ENCODE measurements around the gene PHACTR1. TPM values are rescaled to one million over a fixed set of nuclear protein-coding genes. Genes with fewer than 3 reads are reported as not detected.

The PHACTR1 gene
- total RNA-seq, 2 experiments from 2014 or later = 0.47 to 0.61 TPM

GRCh38 chr6:13274707-13275434 lies 558.3 kb downstream of the PHACTR1 start:
- CTCF ChIA-PET = interaction anchor here (0.8 to 1.1 kb wide), 2 partner anchors 298 to 364 kb away, joined by 4 to 5 read pairs; no protein-coding TSS in a partner anchor
- no peak overlapping the region for H3K27ac Mint-ChIP-seq
- no peaks in the 10 kb centered on the region for H3K9me3 Mint-ChIP-seq (ENCODE audit: insufficient read depth)

GRCh38 chr6:13275435-13275989 lies 558.9 kb downstream of the PHACTR1 start:
- ATAC-seq = no peak
- DNase-seq = no peak
- peaks cover 9% of the 10 kb centered on the region for H3K27me3 Mint-ChIP-seq (ENCODE audit: low read depth)
- peaks cover 50% of the 10 kb centered on the region for H3K4me1 Mint-ChIP-seq (ENCODE audit: low read depth)
- H3K36me3 Mint-ChIP-seq (ENCODE audit: low read depth) = no peaks in the 10 kb centered on the region
- ChIA-PET POLR2A (no interaction called here), CTCF (interaction anchor here (0.8 to 1.1 kb wide), 2 partner anchors 297 to 364 kb away, joined by 4 to 5 read pairs; no protein-coding TSS in a partner anchor)
- H3K4me3 Mint-ChIP-seq = no peak overlapping the region
- no peak overlapping the region for H3K27ac Mint-ChIP-seq
- H3K9me3 Mint-ChIP-seq (ENCODE audit: insufficient read depth) = no peaks in the 10 kb centered on the region

More at GRCh38 chr6:13274707-13275434, 558.3 kb downstream of the PHACTR1 start:
- no peak overlapping the region for H3K4me3 Mint-ChIP-seq
- no peaks in the 10 kb centered on the region for H3K36me3 Mint-ChIP-seq (ENCODE audit: low read depth)
- ATAC-seq = no peak
- peaks cover 10% of the 10 kb centered on the region for H3K27me3 Mint-ChIP-seq (ENCODE audit: low read depth)
- POLR2A ChIA-PET = interaction anchor here (0.7 kb wide), 1 partner anchor 54 kb away, joined by 3 read pairs; no protein-coding TSS in a partner anchor
- DNase-seq = no peak
- H3K4me1 Mint-ChIP-seq (ENCODE audit: low read depth) = peaks cover 44% of the 10 kb centered on the region

GRCh38 chr6:13277231-13277630 lies 560.7 kb downstream of the PHACTR1 start:
- DNase-seq = no peak
- Mint-ChIP-seq H3K36me3 (ENCODE audit: low read depth) (no peaks in the 10 kb centered on the region), H3K27me3 (ENCODE audit: low read depth) (peaks cover 7% of the 10 kb centered on the region), H3K4me1 (ENCODE audit: low read depth) (peaks cover 55% of the 10 kb centered on the region), H3K27ac (no peak overlapping the region), H3K9me3 (ENCODE audit: insufficient read depth) (no peaks in the 10 kb centered on the region), H3K4me3 (no peak overlapping the region)
- ChIA-PET POLR2A (no interaction called here), CTCF (interaction anchor here (1.7 kb wide), 1 partner anchor 20 kb away, joined by 5 read pairs; no protein-coding TSS in a partner anchor)
- ATAC-seq = no peak

GRCh38 chr6:13278164-13278563 lies 561.6 kb downstream of the PHACTR1 start:
- H3K4me1 Mint-ChIP-seq (ENCODE audit: low read depth) = peaks cover 53% of the 10 kb centered on the region
- peaks cover 6% of the 10 kb centered on the region for H3K27me3 Mint-ChIP-seq (ENCODE audit: low read depth)
- DNase-seq = peak; percentile 29
- ATAC-seq = no peak
- H3K4me3 Mint-ChIP-seq = no peak overlapping the region
- CTCF ChIA-PET = interaction anchor here (0.8 to 2.4 kb wide), 3 partner anchors 19 to 367 kb away, joined by 3 to 10 read pairs (median 5); no protein-coding TSS in a partner anchor
- no peaks in the 10 kb centered on the region for H3K36me3 Mint-ChIP-seq (ENCODE audit: low read depth)
- H3K9me3 Mint-ChIP-seq (ENCODE audit: insufficient read depth) = no peaks in the 10 kb centered on the region
- POLR2A ChIA-PET = no interaction called here
- H3K27ac Mint-ChIP-seq = no peak overlapping the region

- Mint-ChIP-seq H3K27ac (no peak overlapping the region), H3K27me3 (ENCODE audit: low read depth) (peaks cover under 1% of the 10 kb centered on the region), H3K4me3 (no peak overlapping the region), H3K4me1 (ENCODE audit: low read depth) (peaks cover 45% of the 10 kb centered on the region), H3K36me3 (ENCODE audit: low read depth) (no peaks in the 10 kb centered on the region), H3K9me3 (ENCODE audit: insufficient read depth) (no peaks in the 10 kb centered on the region)
- no peak for DNase-seq
- CTCF ChIA-PET = interaction anchor here (0.9 to 2.4 kb wide), 2 partner anchors 84 to 368 kb away, joined by 4 to 10 read pairs; no protein-coding TSS in a partner anchor
- ATAC-seq = no peak
- POLR2A ChIA-PET = no interaction called here
Measured at GRCh38 chr6:13278991-13279390, 562.4 kb downstream of the PHACTR1 start.

GRCh38 chr6:13280254-13280653 lies 563.7 kb downstream of the PHACTR1 start:
- no peaks in the 10 kb centered on the region for H3K9me3 Mint-ChIP-seq (ENCODE audit: insufficient read depth)
- DNase-seq (peak; percentile 59), ATAC-seq (peak; percentile 78)
- H3K27ac Mint-ChIP-seq = peak overlapping the region; percentile 64
- ChIA-PET CTCF (no interaction called here), POLR2A (no interaction called here)
- H3K4me1 Mint-ChIP-seq (ENCODE audit: low read depth) = peaks cover 34% of the 10 kb centered on the region
- no peaks in the 10 kb centered on the region for H3K36me3 Mint-ChIP-seq (ENCODE audit: low read depth)
- H3K27me3 Mint-ChIP-seq (ENCODE audit: low read depth) = no peaks in the 10 kb centered on the region
- H3K4me3 Mint-ChIP-seq = no peak overlapping the region

- ChIA-PET POLR2A (no interaction called here), CTCF (no interaction called here)
- H3K27me3 Mint-ChIP-seq (ENCODE audit: low read depth) = no peaks in the 10 kb centered on the region
- no peak overlapping the region for H3K4me3 Mint-ChIP-seq
- H3K27ac Mint-ChIP-seq = no peak overlapping the region
- peaks cover 33% of the 10 kb centered on the region for H3K4me1 Mint-ChIP-seq (ENCODE audit: low read depth)
- peaks cover 10% of the 10 kb centered on the region for H3K36me3 Mint-ChIP-seq (ENCODE audit: low read depth)
- ATAC-seq (no peak), DNase-seq (no peak)
- peaks cover 6% of the 10 kb centered on the region for H3K9me3 Mint-ChIP-seq (ENCODE audit: insufficient read depth)
Measured at GRCh38 chr6:13281686-13282085, 565.1 kb downstream of the PHACTR1 start.

GRCh38 chr6:13282393-13283069 lies 566.0 kb downstream of the PHACTR1 start:
- ChIA-PET CTCF (no interaction called here), POLR2A (no interaction called here)
- peaks cover 28% of the 10 kb centered on the region for H3K4me1 Mint-ChIP-seq (ENCODE audit: low read depth)
- peaks cover 14% of the 10 kb centered on the region for H3K9me3 Mint-ChIP-seq (ENCODE audit: insufficient read depth)
- DNase-seq = no peak
- H3K4me3 Mint-ChIP-seq = no peak overlapping the region
- H3K36me3 Mint-ChIP-seq (ENCODE audit: low read depth) = peaks cover 18% of the 10 kb centered on the region
- no peak overlapping the region for H3K27ac Mint-ChIP-seq
- no peaks in the 10 kb centered on the region for H3K27me3 Mint-ChIP-seq (ENCODE audit: low read depth)
- no peak for ATAC-seq

GRCh38 chr6:13283331-13283730 lies 566.8 kb downstream of the PHACTR1 start:
- no peak overlapping the region for H3K27ac Mint-ChIP-seq
- ChIA-PET POLR2A (no interaction called here), CTCF (no interaction called here)
- H3K4me1 Mint-ChIP-seq (ENCODE audit: low read depth) = peaks cover 20% of the 10 kb centered on the region
- no peak overlapping the region for H3K4me3 Mint-ChIP-seq
- no peak for ATAC-seq
- no peaks in the 10 kb centered on the region for H3K27me3 Mint-ChIP-seq (ENCODE audit: low read depth)
- DNase-seq = no peak
- peaks cover 19% of the 10 kb centered on the region for H3K9me3 Mint-ChIP-seq (ENCODE audit: insufficient read depth)
- H3K36me3 Mint-ChIP-seq (ENCODE audit: low read depth) = peaks cover 25% of the 10 kb centered on the region

GRCh38 chr6:13284646-13285045 lies 568.1 kb downstream of the PHACTR1 start:
- Mint-ChIP-seq H3K27ac (no peak overlapping the region), H3K4me3 (no peak overlapping the region), H3K9me3 (ENCODE audit: insufficient read depth) (peaks cover 24% of the 10 kb centered on the region), H3K27me3 (ENCODE audit: low read depth) (no peaks in the 10 kb centered on the region), H3K4me1 (ENCODE audit: low read depth) (peaks cover 14% of the 10 kb centered on the region), H3K36me3 (ENCODE audit: low read depth) (peaks cover 37% of the 10 kb centered on the region)
- ChIA-PET CTCF (no interaction called here), POLR2A (interaction anchor here (0.8 kb wide), 1 partner anchor 44 kb away, joined by 3 read pairs; the partner anchor contains the start of gene TBC1D7)
- DNase-seq (no peak), ATAC-seq (no peak)

GRCh38 chr6:13285705-13286104 lies 569.1 kb downstream of the PHACTR1 start:
- DNase-seq (no peak), ATAC-seq (no peak)
- Mint-ChIP-seq H3K4me1 (ENCODE audit: low read depth) (peaks cover 3% of the 10 kb centered on the region), H3K4me3 (no peak overlapping the region), H3K27ac (no peak overlapping the region), H3K27me3 (ENCODE audit: low read depth) (no peaks in the 10 kb centered on the region), H3K9me3 (ENCODE audit: insufficient read depth) (peaks cover 31% of the 10 kb centered on the region), H3K36me3 (ENCODE audit: low read depth) (peaks cover 43% of the 10 kb centered on the region)
- CTCF ChIA-PET = interaction anchor here (1.0 kb wide), 1 partner anchor 43 kb away, joined by 4 read pairs; no protein-coding TSS in a partner anchor
- POLR2A ChIA-PET = no interaction called here

GRCh38 chr6:13286181-13286580 lies 569.6 kb downstream of the PHACTR1 start:
- Mint-ChIP-seq H3K9me3 (ENCODE audit: insufficient read depth) (peaks cover 31% of the 10 kb centered on the region), H3K27me3 (ENCODE audit: low read depth) (no peaks in the 10 kb centered on the region), H3K4me1 (ENCODE audit: low read depth) (no peaks in the 10 kb centered on the region), H3K4me3 (no peak overlapping the region), H3K27ac (no peak overlapping the region), H3K36me3 (ENCODE audit: low read depth) (peaks cover 43% of the 10 kb centered on the region)
- CTCF ChIA-PET = interaction anchor here (1.0 kb wide), 1 partner anchor 43 kb away, joined by 4 read pairs; no protein-coding TSS in a partner anchor
- DNase-seq (no peak), ATAC-seq (no peak)
- POLR2A ChIA-PET = no interaction called here

Data from activated CD8-positive, alpha-beta T cell treated with anti-CD3 and anti-CD28 coated beads, Interleukin-2, amount 10 ng/mL, durations not matched to agents 7 days and 5 days (primary cell).